ENCODE results near the gene PRDM16.

PRDM16 gene

GRCh38 chr1:3429320-3429719 lies 360.3 kb downstream of the PRDM16 start:
- DNase-seq (ENCODE audit: low read depth, low spot score) = no peak

GRCh38 chr1:3429766-3430165 lies 360.8 kb downstream of the PRDM16 start:
- no peak for DNase-seq (ENCODE audit: low read depth, low spot score)

- no peak for DNase-seq (ENCODE audit: low read depth, low spot score)
These were observed 361.4 kb downstream of the PRDM16 start for GRCh38 chr1:3430406-3430805.

GRCh38 chr1:3430820-3431219 lies 361.8 kb downstream of the PRDM16 start:
- no peak for DNase-seq (ENCODE audit: low read depth, low spot score)

- DNase-seq (ENCODE audit: low read depth, low spot score) = no peak
These were observed 362.3 kb downstream of the PRDM16 start for GRCh38 chr1:3431266-3431665.

GRCh38 chr1:3431686-3432085 lies 362.7 kb downstream of the PRDM16 start:
- DNase-seq (ENCODE audit: low read depth, low spot score) = no peak

GRCh38 chr1:3432306-3432705 lies 363.3 kb downstream of the PRDM16 start:
- DNase-seq (ENCODE audit: low read depth, low spot score) = no peak

- no peak for DNase-seq (ENCODE audit: low read depth, low spot score)
These were observed 364.1 kb downstream of the PRDM16 start for GRCh38 chr1:3433076-3433475.

- DNase-seq (ENCODE audit: low read depth, low spot score) = no peak
These were observed 364.8 kb downstream of the PRDM16 start for GRCh38 chr1:3433596-3434320.

- no peak for DNase-seq (ENCODE audit: low read depth, low spot score)
These were observed 365.6 kb downstream of the PRDM16 start for GRCh38 chr1:3434406-3435110.

- no peak for DNase-seq (ENCODE audit: low read depth, low spot score)
These were observed 366.7 kb downstream of the PRDM16 start for GRCh38 chr1:3435666-3436065.

GRCh38 chr1:3436451-3436850 lies 367.4 kb downstream of the PRDM16 start:
- DNase-seq (ENCODE audit: low read depth, low spot score) = no peak

GRCh38 chr1:3436901-3437300 lies 367.9 kb downstream of the PRDM16 start:
- no peak for DNase-seq (ENCODE audit: low read depth, low spot score)

- DNase-seq (ENCODE audit: low read depth, low spot score) = no peak
These were observed 369.7 kb downstream of the PRDM16 start for GRCh38 chr1:3438661-3439180.

- DNase-seq (ENCODE audit: low read depth, low spot score) = no peak
These were observed 370.6 kb downstream of the PRDM16 start for GRCh38 chr1:3439346-3440299.

- no peak for DNase-seq (ENCODE audit: low read depth, low spot score)
These were observed 371.3 kb downstream of the PRDM16 start for GRCh38 chr1:3440300-3440681.

GRCh38 chr1:3440711-3441409 lies 371.9 kb downstream of the PRDM16 start:
- DNase-seq (ENCODE audit: low read depth, low spot score) = no peak

GRCh38 chr1:3441410-3441847 lies 372.4 kb downstream of the PRDM16 start:
- no peak for DNase-seq (ENCODE audit: low read depth, low spot score)

GRCh38 chr1:3441880-3442279 lies 372.9 kb downstream of the PRDM16 start:
- DNase-seq (ENCODE audit: low read depth, low spot score) = no peak

- no peak for DNase-seq (ENCODE audit: low read depth, low spot score)
These were observed 373.3 kb downstream of the PRDM16 start for GRCh38 chr1:3442331-3442730.

- no peak for DNase-seq (ENCODE audit: low read depth, low spot score)
These were observed 373.9 kb downstream of the PRDM16 start for GRCh38 chr1:3442901-3443300.

All from smooth muscle cell of the brain vasculature (primary cell).